SU-DHL-6 (cell line): ENCODE measurements around the gene CAPN12.

Experiments
- CTCF ChIP-seq: fragments of 200-600 bp; sonication (generic); IDR thresholded peaks from one replicate; pipeline ENCODE4 v1.5.1; 2017; ENCODE audit warnings: antibody characterized with exemption, mild to moderate bottlenecking, low read length, moderate library complexity; ENCODE audit not compliant: insufficient read depth, poor library complexity, severe bottlenecking
- EZH2phosphoT487 ChIP-seq: fragments of 200-600 bp; sonication (generic), shearing (Covaris generic); conservative IDR thresholded peaks from 2 replicates; pipeline ENCODE4 v1.6.1; 2018; ENCODE audit warnings: mild to moderate bottlenecking, antibody characterized with exemption, low read length, moderate library complexity, mixed read lengths

GRCh38 chr19:38731654-38732301 is 12.5 kb downstream of the CAPN12 start:
- no peak for TF ChIP-seq CTCF
- no peak for TF ChIP-seq EZH2phosphoT487
